Prostate gland (tissue), 2 donors: ENCODE data around the gene DOCK4.

ENCODE experiments used
- POLR2A ChIP-seq: fragments of 450-650 bp; IDR thresholded peaks from one replicate; pipeline ENCODE4 v1.6.1; 2016; ENCODE audit warnings: antibody characterized with exemption, mild to moderate bottlenecking
- TF ChIP-seq, protein P1 (sequence below), 4 experiments: fragments of 200-600 bp in 2 of 4; fragments of 450-650 bp in 2 of 4; sonication (generic) in 2 of 4; IDR thresholded peaks; 1 replicate in 3 of 4; 2 replicates in 1 of 4; pipeline ENCODE4 v1.5.1; 2016 to 2019; ENCODE audit warnings: antibody characterized with exemption in 4 of 4, mild to moderate bottlenecking in 2 of 4, moderate library complexity in 2 of 4

DNA sequence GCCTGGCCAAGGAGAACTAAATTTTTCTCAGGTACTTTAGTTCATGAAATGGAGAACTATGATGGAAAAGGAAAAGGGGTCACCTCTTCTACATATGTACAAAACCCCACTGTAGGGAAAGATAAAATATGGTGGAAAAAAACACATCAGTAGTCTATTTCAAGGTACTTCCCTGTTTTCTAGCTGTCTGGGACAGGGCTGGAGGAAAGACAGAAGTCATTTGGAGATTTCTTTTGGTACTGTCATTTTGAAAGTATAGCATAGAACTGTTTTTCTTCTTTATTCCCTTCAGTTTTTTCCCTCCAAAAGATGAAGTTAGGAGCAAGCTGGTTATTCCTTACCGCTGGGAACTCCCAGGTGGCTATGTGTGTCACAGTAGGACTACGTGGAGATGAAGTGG lies 196.1 kb downstream of the DOCK4 start:
- TF ChIP-seq, protein P1, sequence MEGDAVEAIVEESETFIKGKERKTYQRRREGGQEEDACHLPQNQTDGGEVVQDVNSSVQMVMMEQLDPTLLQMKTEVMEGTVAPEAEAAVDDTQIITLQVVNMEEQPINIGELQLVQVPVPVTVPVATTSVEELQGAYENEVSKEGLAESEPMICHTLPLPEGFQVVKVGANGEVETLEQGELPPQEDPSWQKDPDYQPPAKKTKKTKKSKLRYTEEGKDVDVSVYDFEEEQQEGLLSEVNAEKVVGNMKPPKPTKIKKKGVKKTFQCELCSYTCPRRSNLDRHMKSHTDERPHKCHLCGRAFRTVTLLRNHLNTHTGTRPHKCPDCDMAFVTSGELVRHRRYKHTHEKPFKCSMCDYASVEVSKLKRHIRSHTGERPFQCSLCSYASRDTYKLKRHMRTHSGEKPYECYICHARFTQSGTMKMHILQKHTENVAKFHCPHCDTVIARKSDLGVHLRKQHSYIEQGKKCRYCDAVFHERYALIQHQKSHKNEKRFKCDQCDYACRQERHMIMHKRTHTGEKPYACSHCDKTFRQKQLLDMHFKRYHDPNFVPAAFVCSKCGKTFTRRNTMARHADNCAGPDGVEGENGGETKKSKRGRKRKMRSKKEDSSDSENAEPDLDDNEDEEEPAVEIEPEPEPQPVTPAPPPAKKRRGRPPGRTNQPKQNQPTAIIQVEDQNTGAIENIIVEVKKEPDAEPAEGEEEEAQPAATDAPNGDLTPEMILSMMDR (IDR thresholded peaks at IDR 0.05) = no peak
- no peak for TF ChIP-seq POLR2A
